GM19397 (cell line): ENCODE data around the gene MTMR4.
"Not testable (repeated sequence)": the region's sequence is repeated elsewhere in the genome, so short reads cannot be mapped to it uniquely, and the experiment has no call there.

ENCODE experiments used
- ATAC-seq: cut with Tn5 transposase; IDR thresholded peaks from one replicate; pipeline ENCODE4 v1.9.1; 2021; ENCODE audit warnings: mild to moderate bottlenecking, moderate library complexity; ENCODE audit not compliant: unreplicated experiment

Gene MTMR4

DNA sequence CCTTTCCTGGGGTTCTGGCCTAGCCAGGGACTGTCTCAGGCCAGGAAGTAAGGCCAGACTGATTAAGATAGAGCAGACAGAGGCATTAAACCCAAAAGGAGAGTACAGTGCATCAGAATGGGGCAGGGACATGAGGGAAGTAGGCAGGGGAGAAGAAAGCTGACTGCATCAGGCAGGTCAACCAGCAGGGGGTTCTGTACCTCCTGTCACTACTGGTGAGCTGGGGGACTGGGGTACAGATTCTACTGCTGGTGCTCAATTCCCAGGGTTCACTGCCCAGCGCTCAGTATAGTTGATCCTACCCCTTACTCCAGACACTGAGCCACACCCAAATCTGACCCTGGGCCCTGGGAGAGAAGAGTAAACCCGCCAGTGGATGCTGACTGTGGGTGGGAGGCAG lies 12.9 kb upstream of the MTMR4 start:
- no peak for ATAC-seq

DNA sequence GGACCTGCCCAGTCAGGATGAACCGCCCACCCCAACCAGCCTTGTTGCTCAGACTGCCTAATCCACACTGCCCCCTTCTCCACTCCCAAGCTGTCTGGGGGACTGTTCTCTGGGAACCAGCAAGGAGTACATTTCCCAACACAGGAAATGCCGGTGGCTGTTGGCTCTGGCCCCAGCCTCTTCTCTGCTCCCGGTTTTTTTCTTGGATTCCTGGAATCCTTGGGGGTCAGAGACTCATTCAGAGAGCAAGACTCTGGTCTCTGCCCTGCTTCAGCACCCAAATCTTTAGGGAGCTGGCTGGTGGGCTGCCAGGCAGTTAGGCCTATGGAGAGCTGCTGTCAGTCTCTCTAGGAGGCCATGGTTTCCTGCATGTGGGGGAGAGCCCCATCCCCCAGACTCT lies 10.8 kb upstream of the MTMR4 start:
- ATAC-seq, result no peak

DNA sequence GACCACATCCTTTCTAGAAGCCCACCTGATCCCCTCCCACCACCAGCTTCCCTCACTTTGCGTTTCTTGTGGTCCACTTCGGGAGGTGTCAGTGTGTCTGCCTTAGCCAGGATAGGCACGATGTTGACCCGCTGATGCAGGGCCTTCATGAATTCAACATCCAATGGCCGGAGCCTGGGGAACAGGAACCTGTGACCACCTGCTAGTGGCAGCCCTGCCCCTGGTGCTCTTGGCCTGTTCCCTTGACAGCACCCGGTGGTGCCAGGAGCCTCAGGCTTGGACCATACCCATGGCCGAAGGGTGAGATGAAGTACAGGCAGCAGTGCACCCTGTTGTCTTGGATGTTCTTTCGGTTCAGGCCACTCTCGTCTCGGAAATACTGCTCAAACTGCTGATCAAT lies 7.2 kb upstream of the MTMR4 start:
- ATAC-seq, result no peak

DNA sequence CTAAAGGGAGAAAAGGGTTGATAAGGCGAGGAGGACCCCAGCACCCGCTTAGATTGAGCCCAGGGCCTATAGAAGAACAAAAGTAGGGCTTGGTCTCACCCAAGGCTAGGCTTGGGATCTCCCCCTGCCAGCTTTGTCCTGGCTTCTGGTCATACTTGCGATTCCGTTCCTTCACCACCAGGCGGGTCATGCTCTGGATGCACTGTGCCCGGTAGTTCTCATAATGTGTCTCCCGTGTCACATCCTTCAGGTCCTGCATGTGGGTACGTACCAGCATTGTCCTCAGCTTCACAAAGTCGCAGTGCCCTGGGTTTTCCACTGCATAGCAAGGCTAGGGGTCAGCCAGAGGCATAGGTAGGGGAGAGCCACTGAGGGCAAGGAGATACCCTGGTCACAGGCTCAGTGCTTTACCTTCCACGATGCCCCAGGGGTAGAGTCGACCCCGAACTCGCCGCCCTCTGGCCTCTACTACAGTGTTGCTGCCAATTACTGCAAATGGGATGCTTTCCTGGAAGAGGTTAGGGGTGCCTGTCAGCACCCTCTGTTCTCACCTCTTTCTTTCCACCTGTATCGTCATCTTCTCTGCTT lies 6.5 kb upstream of the MTMR4 start:
- no peak for ATAC-seq

DNA sequence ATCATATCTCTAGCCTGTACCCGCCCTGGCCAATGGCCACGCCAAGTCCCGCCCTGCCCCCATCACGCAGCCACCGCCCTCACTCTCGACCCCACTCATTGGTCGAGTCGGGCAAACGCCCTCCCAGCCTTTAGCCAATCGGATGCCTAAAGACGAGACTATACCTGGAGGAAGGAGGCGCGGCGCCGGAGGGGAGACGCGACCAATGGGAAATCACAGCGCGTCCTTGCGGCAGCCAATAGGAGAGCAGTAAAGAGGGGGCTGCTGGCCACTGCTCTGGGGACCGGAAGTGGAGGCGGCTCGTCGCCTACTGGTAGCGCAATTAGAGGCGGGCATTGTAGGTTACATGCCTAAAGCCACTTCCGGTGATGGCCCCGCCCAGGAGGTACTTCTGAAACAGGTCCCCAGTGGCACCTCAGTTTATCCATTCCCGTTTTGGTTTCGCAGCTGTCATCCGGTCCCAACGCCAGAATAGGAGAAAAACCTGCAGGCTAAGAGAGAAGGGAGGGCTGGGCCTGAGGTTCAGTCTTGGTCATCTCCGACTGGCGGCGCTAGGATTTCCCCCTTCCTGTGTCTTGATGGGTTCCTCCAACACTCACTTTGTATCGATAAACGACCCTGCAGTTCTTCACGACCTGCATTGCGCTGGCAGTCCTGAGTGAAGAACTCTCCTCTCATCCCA lies 3.6 kb upstream of the MTMR4 start:
- ATAC-seq, result peak; percentile 84

DNA sequence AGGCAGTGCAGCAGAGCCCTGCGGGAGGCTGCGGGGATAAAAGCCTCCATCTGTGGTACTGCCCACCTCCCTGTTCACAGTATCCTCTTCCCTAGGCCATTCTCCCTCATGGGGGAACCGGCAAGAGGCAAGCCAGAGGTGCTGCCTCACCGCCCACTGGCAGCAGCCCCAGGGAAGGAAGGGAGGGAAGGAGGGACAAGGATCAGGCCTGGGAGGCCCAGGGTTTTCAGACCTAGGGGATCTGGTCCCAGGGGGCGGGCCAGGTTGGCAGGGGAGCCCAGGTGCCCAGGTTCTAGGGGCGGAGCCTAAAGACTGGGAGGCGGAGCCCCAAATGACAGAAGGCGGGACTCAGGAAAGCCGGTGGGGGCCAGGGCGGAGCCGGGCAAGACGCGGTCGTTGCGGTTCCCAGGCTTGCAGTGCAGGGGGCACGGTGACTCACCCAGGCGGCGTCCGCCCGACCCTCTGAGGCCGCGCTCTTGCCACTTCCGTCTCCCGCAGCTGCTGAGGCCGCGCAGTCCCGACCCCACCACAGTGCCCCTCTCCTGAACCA lies 3.0 kb upstream of the MTMR4 start:
- no peak for ATAC-seq

DNA sequence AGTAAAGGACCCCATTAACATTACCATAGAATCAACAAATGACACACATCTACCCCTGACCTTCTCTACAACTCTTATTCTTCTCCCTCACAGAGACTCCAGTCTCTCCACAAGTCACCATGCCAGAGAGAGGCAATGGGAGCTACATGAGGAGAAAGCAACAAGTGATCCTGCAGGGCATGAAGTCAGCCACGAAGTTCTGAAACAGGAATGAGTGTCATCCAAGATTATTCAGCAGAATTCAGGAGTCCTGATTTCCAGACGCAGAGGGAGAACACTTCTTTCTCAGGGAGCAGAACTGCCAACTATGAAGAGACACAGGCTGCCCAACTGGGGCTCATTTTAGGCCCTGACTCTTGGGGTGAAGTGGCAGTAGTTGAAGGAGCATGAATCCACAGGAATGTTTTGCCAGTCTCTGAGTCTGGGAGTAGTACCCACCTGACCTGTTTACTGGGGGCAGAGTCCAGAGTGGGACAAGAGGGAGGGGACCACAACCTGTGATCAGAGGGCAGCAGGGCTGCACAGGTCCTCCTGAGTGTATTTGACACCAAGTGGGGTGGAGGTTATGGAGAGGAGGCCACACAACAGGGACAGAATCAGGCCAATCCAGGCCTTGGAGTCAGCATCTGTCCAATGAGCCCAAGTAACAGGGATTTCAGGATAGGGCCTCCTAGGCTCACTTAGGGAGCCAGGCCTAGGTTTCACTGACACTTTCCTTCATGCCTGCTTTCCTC lies 2.4 kb upstream of the MTMR4 start:
- ATAC-seq, result no peak

DNA sequence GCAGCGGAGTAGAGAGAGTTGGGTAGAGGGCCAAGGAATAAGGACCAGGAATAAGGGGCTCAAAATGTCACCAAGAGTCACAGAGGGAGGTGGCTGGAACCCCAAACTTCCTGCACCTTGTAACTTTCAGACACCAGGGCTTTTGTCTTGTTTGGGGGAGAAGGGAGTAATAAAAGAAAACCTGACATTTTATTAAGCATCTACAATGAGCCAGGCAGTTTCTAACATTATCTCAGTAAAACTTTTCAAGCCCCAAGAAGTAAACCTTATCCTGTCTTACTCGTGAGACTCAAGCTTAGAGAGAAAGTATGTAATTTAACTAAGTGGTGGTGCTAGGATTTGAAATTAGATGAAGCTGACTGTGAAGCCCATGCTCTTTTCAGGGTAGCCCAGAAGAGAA lies 848 bp upstream of the MTMR4 start:
- ATAC-seq, result no peak

DNA sequence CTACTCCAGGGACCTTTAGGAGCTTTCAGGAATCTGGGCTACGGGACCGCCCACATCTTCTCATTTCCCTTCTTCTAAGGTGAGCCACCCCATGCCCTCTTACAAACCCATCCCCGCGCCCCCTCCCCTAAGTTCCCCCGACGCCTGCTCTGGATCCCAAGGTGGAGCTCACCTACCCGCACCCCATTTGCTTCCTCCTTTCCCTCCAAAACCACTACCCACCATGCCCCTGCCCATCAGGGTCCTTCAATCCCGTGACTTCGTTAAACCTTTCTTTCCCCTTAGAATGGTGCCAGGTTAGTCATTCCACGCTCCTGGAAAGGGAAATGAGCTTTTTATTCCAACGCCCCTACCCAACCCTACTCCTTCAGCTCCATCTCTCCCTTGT lies 326 bp upstream of the MTMR4 start:
- no peak for ATAC-seq

DNA sequence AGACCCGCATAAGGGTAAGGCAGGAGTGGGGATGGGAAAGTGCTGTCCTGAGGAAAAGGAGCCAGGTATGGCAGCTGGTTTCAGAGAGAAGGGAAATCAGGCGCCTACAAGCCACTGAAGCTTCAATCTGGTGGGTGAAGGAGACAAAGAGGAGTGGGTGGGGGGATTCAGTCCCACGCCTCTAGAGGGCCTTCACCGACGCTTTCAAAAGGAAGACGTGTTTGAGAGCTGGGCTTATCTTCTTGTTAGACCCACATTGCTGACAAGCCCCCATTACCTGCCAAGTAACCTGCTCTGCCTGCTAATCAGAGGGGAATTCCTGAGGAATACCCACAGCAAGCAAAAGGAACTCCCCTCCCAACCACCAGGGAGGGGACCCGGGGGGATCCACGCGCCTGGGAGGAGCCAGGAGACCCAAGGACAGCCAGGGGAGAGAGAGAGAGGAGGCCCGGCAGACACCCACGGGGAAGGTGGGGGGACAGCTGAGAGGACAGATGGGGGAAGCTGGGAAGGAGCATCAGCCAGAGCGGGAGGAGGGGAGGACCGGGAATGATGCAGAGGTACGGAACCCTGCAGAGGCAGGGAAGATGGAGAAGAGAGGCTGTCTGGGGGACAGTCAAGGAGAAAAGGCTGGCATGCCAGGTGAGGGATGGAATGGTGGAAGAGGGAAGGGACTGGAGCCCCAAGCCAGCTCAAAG lies 1.0 kb downstream of the MTMR4 start:
- no peak for ATAC-seq

DNA sequence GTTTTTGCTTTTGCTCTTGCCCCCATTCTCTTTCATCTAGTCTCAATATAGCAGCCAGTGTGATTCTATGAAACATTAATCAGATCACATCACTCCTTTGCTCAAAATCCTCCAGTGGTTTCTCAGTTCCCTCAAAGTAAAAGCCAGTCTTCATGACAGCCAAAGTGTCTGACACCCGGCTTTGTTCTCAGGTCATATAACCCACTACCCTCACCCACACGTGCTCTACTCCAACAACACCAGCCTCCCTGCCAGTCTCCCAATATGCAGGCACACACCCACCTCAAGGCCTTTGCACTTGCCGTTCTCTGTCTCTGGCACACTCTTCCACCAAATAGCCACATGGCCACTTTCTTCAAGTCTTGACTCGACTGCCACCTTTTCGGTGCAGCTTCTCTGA lies 4.4 kb downstream of the MTMR4 start:
- no peak for ATAC-seq

DNA sequence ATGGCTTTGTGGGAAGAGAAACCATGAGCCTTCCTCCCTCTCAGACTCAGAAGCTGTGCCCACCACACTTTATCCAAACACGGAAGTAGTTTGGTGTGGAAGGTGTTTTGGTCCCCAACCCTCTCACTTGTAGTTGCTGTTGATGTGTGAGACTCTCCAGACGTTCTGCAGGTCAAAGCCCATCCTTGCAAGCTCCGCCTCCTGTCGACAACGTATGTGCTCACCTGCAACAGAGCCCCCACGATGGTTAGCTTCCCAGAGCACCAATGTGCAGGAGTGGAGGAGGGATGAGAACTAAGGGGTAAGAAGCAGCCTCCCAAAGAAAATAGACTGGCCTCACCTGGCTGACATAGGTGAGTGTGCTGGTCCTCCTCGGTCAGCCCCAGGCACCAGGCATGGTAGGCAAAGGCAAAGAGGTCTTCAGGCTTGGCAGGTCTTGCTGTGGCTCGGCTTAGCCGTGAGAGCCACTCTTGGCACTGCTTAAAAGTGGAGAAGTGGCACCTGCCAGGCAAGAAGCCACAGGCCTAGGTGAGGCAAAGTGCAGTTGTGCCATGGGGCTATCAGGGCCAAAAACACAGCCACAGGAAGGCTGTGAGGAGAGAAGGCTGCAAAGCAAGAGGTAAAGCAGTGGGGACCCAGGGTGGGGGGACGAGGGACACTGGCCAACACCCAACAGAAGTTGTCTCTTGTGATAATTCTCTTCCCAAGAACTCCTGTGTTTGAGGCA lies 5.9 kb downstream of the MTMR4 start:
- ATAC-seq, result no peak

DNA sequence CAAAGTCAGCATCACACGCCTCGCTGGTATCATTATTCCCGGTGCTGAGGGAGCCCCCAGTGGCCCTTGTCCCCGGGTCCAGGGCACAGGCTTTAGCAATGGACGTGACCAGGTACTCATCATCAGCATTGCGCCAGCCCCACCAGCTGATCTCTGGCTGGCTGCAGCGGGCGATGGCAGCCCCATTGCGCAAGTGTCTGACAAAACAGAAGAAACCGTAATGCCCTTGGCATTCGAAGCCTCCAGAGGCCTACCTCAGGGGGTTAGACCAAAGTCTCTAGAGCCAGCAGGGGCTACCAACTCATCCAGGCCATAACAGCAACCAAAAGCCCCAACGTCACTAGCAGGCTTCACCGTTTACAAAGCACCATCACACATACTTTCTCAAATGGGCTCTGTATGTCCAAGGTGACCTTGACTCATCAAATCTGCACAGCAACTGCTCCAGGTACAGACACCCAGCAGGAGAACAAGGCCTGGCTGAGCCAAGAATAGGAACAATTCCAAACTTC lies 7.3 kb downstream of the MTMR4 start:
- ATAC-seq, result no peak

DNA sequence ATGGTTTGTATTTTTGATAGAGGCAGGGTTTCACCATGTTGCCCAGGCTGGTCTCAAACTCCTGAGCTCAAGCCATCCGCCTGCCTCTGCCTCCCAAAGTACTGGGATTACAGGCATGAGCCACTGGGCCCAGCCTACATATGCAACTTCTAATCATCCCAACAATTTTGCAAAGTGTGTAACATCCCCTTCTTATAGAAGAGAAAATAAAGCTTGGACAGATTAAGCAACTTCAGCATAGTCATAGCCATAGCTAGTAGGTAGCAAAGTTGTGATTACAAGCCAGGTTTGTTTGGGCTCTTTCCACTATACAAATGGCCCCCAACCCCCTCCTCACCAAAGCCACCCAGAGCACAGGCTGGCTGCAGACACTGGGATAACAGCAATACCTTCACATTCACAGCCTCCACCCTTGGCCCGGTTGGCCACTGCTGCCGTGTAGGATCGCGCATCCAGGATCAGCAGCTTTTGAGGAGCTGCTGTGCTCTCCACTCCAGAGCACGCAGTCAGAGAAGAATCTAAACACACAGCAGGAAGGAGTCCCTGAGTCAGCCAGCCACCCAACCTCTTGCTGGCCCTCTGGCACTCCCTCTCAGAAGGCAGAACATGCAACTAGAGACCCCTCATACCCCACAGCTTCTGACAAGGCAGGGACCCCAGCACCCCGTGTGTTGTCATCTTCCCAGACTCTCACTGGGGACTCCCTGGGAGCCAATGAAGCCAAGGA lies 7.9 kb downstream of the MTMR4 start:
- no peak for ATAC-seq

DNA sequence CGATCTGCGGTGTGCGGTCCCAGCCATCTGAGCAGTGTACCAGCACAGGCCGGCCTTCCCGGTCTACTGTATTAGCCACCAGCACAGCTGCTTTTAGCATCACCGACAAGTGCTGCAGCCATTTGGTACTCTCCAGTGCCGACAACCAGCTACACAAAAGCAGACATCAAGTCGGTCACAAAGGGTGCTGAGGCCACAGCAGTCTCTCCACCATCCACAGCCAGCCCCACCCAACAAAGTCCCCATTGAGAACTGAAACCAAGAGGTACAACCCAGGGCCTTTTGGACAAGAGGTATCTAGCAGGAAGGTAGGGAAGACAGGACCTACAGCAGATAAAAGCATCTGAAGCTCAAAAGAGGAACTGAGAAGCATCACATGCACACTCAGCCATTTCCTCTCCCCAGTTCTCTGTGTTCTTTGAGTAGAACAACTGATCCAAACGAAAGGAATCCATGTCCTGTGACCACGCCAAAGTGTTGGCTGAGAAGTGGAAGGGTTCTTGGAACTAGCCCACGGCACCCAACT lies 9.5 kb downstream of the MTMR4 start:
- ATAC-seq, result peak; percentile 84

DNA sequence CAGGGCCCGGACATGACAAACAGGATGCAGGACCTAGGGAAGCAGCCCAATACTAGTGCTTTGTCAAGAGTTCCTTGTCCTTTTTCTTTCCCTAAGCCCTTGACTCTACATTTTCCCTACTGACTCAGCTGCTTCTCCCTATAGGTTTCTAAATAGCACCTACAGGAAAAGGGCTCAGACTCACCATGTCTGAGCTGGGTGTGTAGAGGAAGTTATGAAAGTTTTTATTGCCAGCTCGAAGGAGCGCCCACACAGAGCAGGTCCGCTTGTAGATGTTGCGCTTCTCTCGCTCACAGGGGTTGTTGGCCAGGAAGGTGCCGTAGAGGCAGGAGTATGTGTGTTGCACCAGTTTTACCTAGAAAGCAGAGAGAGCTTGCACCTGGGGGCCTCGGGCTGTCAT lies 10.6 kb downstream of the MTMR4 start:
- no peak for ATAC-seq

DNA sequence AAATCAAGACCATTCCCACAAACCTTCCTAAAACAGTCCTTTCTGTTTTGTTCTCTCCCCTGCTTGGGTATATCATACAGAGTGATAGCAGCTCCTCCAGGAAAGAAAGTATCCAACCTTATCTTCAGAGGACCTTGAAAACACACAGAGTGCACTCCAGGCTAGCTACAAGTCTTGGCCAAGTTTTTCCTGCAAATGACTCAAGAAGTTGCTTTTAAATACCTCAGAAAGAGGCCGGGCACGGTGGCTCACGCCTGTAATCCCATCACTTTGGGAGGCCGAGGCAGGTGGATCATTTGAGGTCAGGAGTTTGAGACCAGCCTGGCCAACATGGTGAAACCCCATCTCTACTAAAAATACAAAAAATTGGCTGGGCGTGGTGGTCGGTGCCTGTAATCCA lies 11.3 kb downstream of the MTMR4 start:
- not testable (repeated sequence) for ATAC-seq

DNA sequence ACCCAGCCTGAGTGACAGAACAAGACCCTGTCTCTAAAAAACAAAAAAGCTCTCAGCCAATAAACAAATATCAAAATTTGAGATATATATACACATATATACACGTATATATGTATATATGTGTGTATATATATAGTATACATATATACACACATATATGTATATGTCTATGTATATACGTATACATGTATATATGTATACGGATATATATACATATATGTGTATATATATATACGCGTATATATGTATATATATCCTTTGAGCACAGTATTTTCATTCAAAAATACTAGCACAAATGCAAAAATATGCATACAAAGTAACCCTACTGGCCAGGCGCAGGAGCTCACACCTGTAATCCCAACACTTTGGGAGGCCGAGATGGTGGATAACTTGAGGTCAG lies 13.0 kb downstream of the MTMR4 start:
- no peak for ATAC-seq

DNA sequence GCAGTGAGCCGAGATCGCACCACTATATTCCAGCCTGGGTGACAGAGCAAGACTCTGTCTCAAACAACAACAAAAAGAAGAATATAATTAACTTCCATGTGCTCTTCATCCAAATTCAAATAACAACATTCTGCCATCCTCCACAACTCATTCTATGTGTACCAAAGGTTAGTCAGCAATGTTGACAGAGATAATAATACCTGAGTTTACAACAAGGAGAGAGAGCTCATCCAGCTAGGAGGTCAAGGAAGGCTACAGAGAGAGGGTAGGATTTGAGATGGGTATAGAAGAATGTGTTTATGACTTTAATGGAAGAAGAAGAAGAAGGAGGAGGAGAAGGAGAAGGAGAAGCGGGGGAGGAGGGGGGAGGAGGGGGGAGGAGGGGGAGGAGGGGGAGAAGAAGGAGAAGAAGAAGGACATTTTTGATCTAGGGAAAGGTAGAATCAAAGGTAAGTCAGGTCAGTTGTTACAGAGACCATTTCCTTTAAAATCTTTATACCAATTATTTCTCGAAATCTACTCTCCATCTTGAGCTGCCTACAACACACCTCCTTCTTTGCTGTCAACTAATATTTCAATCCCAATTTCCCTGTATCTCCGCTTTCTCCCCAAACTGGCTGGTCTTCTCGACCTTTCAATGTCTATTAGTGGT lies 16.1 kb downstream of the MTMR4 start:
- ATAC-seq, result no peak
